ENCODE results near the gene SFSWAP. TPM values are rescaled to one million over a fixed set of nuclear protein-coding genes. Genes with fewer than 3 reads are reported as not detected.
A peak's percentile ranks its signal among the peaks of the same experiment; 100 is the strongest.

The SFSWAP gene
- total and polyA plus RNA-seq, 2 of the 13 experiments (the other 11 are each of a cell fraction or from before 2014, with no cell fraction given), result 17.1 to 27.7 TPM

GRCh38 chr12:131710464-131711457 is at the start of gene SFSWAP (continued):
- TF ChIP-seq KLF11 (CRISPR knock-in tag; IDR thresholded peaks at IDR 0.05), result no peak
- no peak for TF ChIP-seq DPF2 (CRISPR knock-in tag; IDR thresholded peaks at IDR 0.05; ENCODE audit: borderline replicate concordance, low read depth)
- TF ChIP-seq TSC22D2 (CRISPR knock-in tag; IDR thresholded peaks at IDR 0.05; ENCODE audit: borderline replicate concordance), result 0 out of 2 replicates have a peak, but pooled peaks have one; percentile 35
- TF ChIP-seq, protein P1, sequence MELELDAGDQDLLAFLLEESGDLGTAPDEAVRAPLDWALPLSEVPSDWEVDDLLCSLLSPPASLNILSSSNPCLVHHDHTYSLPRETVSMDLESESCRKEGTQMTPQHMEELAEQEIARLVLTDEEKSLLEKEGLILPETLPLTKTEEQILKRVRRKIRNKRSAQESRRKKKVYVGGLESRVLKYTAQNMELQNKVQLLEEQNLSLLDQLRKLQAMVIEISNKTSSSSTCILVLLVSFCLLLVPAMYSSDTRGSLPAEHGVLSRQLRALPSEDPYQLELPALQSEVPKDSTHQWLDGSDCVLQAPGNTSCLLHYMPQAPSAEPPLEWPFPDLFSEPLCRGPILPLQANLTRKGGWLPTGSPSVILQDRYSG (CRISPR knock-in tag; IDR thresholded peaks at IDR 0.05), result peak; percentile 86
- no peak; the same call in 1 of the 2 replicates for TF ChIP-seq IRX3 (CRISPR knock-in tag; IDR thresholded peaks at IDR 0.05; ENCODE audit: borderline replicate concordance, low read depth)
- TF ChIP-seq, protein P2, sequence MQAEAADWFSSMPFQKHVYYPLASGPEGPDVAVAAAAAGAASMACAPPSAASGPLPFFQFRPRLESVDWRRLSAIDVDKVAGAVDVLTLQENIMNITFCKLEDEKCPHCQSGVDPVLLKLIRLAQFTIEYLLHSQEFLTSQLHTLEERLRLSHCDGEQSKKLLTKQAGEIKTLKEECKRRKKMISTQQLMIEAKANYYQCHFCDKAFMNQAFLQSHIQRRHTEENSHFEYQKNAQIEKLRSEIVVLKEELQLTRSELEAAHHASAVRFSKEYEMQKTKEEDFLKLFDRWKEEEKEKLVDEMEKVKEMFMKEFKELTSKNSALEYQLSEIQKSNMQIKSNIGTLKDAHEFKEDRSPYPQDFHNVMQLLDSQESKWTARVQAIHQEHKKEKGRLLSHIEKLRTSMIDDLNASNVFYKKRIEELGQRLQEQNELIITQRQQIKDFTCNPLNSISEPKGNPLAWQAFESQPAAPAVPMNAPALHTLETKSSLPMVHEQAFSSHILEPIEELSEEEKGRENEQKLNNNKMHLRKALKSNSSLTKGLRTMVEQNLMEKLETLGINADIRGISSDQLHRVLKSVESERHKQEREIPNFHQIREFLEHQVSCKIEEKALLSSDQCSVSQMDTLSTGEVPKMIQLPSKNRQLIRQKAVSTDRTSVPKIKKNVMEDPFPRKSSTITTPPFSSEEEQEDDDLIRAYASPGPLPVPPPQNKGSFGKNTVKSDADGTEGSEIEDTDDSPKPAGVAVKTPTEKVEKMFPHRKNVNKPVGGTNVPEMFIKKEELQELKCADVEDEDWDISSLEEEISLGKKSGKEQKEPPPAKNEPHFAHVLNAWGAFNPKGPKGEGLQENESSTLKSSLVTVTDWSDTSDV (CRISPR knock-in tag; IDR thresholded peaks at IDR 0.05), result peak; percentile 85
- TF ChIP-seq, protein P3, sequence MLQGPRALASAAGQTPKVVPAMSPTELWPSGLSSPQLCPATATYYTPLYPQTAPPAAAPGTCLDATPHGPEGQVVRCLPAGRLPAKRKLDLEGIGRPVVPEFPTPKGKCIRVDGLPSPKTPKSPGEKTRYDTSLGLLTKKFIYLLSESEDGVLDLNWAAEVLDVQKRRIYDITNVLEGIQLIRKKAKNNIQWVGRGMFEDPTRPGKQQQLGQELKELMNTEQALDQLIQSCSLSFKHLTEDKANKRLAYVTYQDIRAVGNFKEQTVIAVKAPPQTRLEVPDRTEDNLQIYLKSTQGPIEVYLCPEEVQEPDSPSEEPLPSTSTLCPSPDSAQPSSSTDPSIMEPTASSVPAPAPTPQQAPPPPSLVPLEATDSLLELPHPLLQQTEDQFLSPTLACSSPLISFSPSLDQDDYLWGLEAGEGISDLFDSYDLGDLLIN (CRISPR knock-in tag; IDR thresholded peaks at IDR 0.05; ENCODE audit: borderline replicate concordance), result peak; percentile 72; the same call in 1 of the 2 replicates
- TF ChIP-seq GRHL1 (CRISPR knock-in tag; conservative IDR thresholded peaks at IDR 0.05), result no peak
- no peak for TF ChIP-seq FOXA3 (CRISPR knock-in tag; IDR thresholded peaks at IDR 0.05)
- no peak; the same call in 1 of the 2 replicates for TF ChIP-seq HES4 (CRISPR knock-in tag; IDR thresholded peaks at IDR 0.05; ENCODE audit: borderline replicate concordance)
- no peak for TF ChIP-seq PTBP1 (IDR thresholded peaks at IDR 0.05; ENCODE audit: low read depth, low read length, poor library complexity, severe bottlenecking)
- TF ChIP-seq, protein P4, sequence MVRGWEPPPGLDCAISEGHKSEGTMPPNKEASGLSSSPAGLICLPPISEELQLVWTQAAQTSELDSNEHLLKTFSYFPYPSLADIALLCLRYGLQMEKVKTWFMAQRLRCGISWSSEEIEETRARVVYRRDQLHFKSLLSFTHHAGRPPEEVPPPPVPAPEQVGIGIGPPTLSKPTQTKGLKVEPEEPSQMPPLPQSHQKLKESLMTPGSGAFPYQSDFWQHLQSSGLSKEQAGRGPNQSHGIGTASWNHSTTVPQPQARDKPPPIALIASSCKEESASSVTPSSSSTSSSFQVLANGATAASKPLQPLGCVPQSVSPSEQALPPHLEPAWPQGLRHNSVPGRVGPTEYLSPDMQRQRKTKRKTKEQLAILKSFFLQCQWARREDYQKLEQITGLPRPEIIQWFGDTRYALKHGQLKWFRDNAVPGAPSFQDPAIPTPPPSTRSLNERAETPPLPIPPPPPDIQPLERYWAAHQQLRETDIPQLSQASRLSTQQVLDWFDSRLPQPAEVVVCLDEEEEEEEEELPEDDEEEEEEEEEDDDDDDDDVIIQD (CRISPR knock-in tag; IDR thresholded peaks at IDR 0.05; ENCODE audit: low read depth), result no peak
- no peak for TF ChIP-seq ZNF207 (IDR thresholded peaks at IDR 0.05; ENCODE audit: borderline replicate concordance)
- no peak for TF ChIP-seq PLRG1 (conservative IDR thresholded peaks at IDR 0.05)
- TF ChIP-seq, protein P5, sequence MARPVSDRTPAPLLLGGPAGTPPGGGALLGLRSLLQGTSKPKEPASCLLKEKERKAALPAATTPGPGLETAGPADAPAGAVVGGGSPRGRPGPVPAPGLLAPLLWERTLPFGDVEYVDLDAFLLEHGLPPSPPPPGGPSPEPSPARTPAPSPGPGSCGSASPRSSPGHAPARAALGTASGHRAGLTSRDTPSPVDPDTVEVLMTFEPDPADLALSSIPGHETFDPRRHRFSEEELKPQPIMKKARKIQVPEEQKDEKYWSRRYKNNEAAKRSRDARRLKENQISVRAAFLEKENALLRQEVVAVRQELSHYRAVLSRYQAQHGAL (CRISPR knock-in tag; IDR thresholded peaks at IDR 0.05; ENCODE audit: not compliant biosample characterization), result no peak
- TF ChIP-seq HNRNPLL (IDR thresholded peaks at IDR 0.05; ENCODE audit: low read depth, low read length, poor library complexity, severe bottlenecking), result peak; percentile 62
- no peak for TF ChIP-seq NR0B2 (CRISPR knock-in tag; IDR thresholded peaks at IDR 0.05)
